ENCODE measurements around the gene IL1F10.

The IL1F10 gene

DNA sequence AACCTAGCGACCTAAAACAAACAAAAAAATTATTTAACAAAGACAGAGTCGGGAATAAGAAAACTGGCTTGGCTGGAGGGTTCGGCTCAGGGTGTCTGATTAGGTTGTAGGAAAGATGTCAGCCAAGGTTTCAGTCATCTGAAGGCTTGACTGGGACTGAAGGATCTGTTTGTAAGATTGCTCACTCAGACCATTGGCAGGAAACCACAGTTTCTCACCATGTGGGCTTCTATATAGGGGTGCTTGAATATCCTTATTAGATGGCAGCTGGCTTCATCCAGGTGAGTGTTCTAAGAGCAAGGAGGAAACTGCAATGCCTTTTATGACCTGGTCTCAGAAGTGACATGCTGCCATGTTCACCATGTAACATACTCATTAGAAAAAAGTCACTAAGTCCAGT, 14.1 kb upstream of the IL1F10 start:
- no peak overlapping the region for H3K4me2 ChIP-seq (ENCODE audit: low read depth, low read length, poor library complexity, severe bottlenecking)
- no peak for TF ChIP-seq EZH2phosphoT487 (conservative IDR thresholded peaks at IDR 0.05; ENCODE audit: low read length)
- TF ChIP-seq, protein P1, sequence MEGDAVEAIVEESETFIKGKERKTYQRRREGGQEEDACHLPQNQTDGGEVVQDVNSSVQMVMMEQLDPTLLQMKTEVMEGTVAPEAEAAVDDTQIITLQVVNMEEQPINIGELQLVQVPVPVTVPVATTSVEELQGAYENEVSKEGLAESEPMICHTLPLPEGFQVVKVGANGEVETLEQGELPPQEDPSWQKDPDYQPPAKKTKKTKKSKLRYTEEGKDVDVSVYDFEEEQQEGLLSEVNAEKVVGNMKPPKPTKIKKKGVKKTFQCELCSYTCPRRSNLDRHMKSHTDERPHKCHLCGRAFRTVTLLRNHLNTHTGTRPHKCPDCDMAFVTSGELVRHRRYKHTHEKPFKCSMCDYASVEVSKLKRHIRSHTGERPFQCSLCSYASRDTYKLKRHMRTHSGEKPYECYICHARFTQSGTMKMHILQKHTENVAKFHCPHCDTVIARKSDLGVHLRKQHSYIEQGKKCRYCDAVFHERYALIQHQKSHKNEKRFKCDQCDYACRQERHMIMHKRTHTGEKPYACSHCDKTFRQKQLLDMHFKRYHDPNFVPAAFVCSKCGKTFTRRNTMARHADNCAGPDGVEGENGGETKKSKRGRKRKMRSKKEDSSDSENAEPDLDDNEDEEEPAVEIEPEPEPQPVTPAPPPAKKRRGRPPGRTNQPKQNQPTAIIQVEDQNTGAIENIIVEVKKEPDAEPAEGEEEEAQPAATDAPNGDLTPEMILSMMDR (IDR thresholded peaks at IDR 0.05; ENCODE audit: insufficient read depth, low read length, poor library complexity, severe bottlenecking): no peak
- no peaks in the 10 kb centered on the region for H3K79me2 ChIP-seq (ENCODE audit: insufficient read depth, low read length)
- no peak overlapping the region for H2AFZ ChIP-seq (ENCODE audit: low read depth, low read length, severe bottlenecking)
- H3F3A ChIP-seq (ENCODE audit: insufficient read depth): no peaks in the 10 kb centered on the region
- H3K27ac ChIP-seq (ENCODE audit: low read depth, low read length): no peak overlapping the region
- no peak overlapping the region for H3K9ac ChIP-seq (ENCODE audit: low read length)
- no peaks in the 10 kb centered on the region for H4K20me1 ChIP-seq (ENCODE audit: low read depth, low read length)
- no peaks in the 10 kb centered on the region for H3K27me3 ChIP-seq (ENCODE audit: low read length)
- no peak overlapping the region for H3K4me3 ChIP-seq (ENCODE audit: insufficient read depth, low read length, poor library complexity, severe bottlenecking)
- H3K9me2 ChIP-seq (replicated peaks; ENCODE audit: insufficient read depth, low read length): no peaks in the 10 kb centered on the region
- peaks cover 10% of the 10 kb centered on the region; the same call in 1 of the 2 replicates for H3K9me3 ChIP-seq (ENCODE audit: insufficient read depth, low read length)
- H3K36me3 ChIP-seq (ENCODE audit: low read length): no peaks in the 10 kb centered on the region

DNA sequence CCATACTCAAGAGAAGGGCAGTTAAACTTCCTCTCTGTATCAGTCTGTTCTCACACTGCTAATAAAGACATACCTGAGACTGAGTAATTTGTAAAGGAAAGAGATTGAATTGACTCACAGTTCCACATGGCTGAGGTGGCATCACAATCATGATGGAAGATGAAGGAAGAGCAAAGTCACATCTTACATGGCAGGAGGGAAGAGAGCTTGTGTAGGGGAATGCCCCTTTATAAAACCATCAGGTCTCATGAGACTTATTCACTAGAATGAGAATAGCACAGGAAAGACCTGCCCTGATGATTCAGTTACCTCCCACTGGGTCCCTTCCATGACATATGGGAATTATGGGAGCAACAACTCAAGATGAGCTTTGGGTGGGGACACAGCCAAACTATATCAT, 13.7 kb upstream of the IL1F10 start:
- H4K20me1 ChIP-seq (ENCODE audit: low read depth, low read length): no peaks in the 10 kb centered on the region
- no peak overlapping the region for H3K4me3 ChIP-seq (ENCODE audit: insufficient read depth, low read length, poor library complexity, severe bottlenecking)
- no peak overlapping the region for H2AFZ ChIP-seq (ENCODE audit: low read depth, low read length, severe bottlenecking)
- no peak for TF ChIP-seq EZH2phosphoT487 (conservative IDR thresholded peaks at IDR 0.05; ENCODE audit: low read length)
- TF ChIP-seq, protein P1 (IDR thresholded peaks at IDR 0.05; ENCODE audit: insufficient read depth, low read length, poor library complexity, severe bottlenecking): no peak
- H3K79me2 ChIP-seq (ENCODE audit: insufficient read depth, low read length): no peaks in the 10 kb centered on the region
- H3K9me3 ChIP-seq (ENCODE audit: insufficient read depth, low read length): peaks cover 10% of the 10 kb centered on the region; the same call in 1 of the 2 replicates
- H3K27ac ChIP-seq (ENCODE audit: low read depth, low read length): no peak overlapping the region
- H3K9me2 ChIP-seq (replicated peaks; ENCODE audit: insufficient read depth, low read length): no peaks in the 10 kb centered on the region
- no peaks in the 10 kb centered on the region for H3K27me3 ChIP-seq (ENCODE audit: low read length)
- H3F3A ChIP-seq (ENCODE audit: insufficient read depth): no peaks in the 10 kb centered on the region
- no peak overlapping the region for H3K4me2 ChIP-seq (ENCODE audit: low read depth, low read length, poor library complexity, severe bottlenecking)
- no peaks in the 10 kb centered on the region for H3K36me3 ChIP-seq (ENCODE audit: low read length)
- no peak overlapping the region for H3K9ac ChIP-seq (ENCODE audit: low read length)

DNA sequence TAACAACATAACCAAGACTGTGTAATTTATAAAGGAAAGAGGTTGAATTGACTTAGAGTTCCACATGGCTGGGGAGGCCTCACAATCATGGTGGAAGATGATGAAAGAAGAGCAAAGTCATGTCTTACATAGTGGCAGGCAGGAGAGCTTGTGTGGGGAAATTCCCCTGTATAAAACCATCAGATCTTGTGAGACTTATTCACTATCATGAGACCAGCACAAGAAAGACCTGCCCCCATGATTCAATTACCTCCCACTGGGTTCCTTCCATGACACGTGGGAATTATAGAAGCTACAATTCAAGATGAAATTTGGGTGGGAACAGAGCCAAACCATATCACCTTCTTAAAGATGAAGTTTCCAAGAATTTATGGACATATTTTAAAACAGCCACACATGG, 11.2 kb upstream of the IL1F10 start:
- H3K9ac ChIP-seq (ENCODE audit: low read length): no peak overlapping the region

More for the DNA sequence above, 11.2 kb upstream of the IL1F10 start:
- no peaks in the 10 kb centered on the region for H3K27me3 ChIP-seq (ENCODE audit: low read length)
- no peak overlapping the region for H3K4me3 ChIP-seq (ENCODE audit: insufficient read depth, low read length, poor library complexity, severe bottlenecking)
- H3K79me2 ChIP-seq (ENCODE audit: insufficient read depth, low read length): no peaks in the 10 kb centered on the region
- TF ChIP-seq, protein P1 (IDR thresholded peaks at IDR 0.05; ENCODE audit: insufficient read depth, low read length, poor library complexity, severe bottlenecking): no peak
- TF ChIP-seq EZH2phosphoT487 (conservative IDR thresholded peaks at IDR 0.05; ENCODE audit: low read length): no peak
- H3F3A ChIP-seq (ENCODE audit: insufficient read depth): no peaks in the 10 kb centered on the region
- no peak overlapping the region for H2AFZ ChIP-seq (ENCODE audit: low read depth, low read length, severe bottlenecking)
- H3K9me2 ChIP-seq (replicated peaks; ENCODE audit: insufficient read depth, low read length): no peaks in the 10 kb centered on the region
- no peaks in the 10 kb centered on the region for H3K36me3 ChIP-seq (ENCODE audit: low read length)
- no peak overlapping the region for H3K4me2 ChIP-seq (ENCODE audit: low read depth, low read length, poor library complexity, severe bottlenecking)
- H3K9me3 ChIP-seq (ENCODE audit: insufficient read depth, low read length): peaks cover 10% of the 10 kb centered on the region; the same call in 1 of the 2 replicates
- no peak overlapping the region for H3K27ac ChIP-seq (ENCODE audit: low read depth, low read length)
- H4K20me1 ChIP-seq (ENCODE audit: low read depth, low read length): no peaks in the 10 kb centered on the region
